Ovary (tissue), 9 donors: ENCODE data around the gene CD2. TPM values are rescaled to one million over a fixed set of nuclear protein-coding genes. Genes with fewer than 3 reads are reported as not detected.

Experiments used
- DNase-seq, 5 donors: peaks; one replicate each; pipeline ENCODE4 v3.0.0-alpha.2; 2019 to 2020
- H3K27ac ChIP-seq, 2 donors: fragments of 200-600 bp; one replicate each; pipeline versions ENCODE4 v1.5.1 to v1.8.0; 2019 to 2022
- H3K27me3 ChIP-seq: fragments of 200-600 bp; one replicate; pipeline ENCODE4 v1.8.0; 2022
- H3K36me3 ChIP-seq: fragments of 200-600 bp; sonication (generic); one replicate; pipeline ENCODE4 v1.5.1; 2019
- H3K4me1 ChIP-seq: one replicate; pipeline ENCODE4 v1.8.1; 2013; ENCODE audit warnings: mild to moderate bottlenecking, moderate library complexity; ENCODE audit not compliant: insufficient read depth
- H3K4me3 ChIP-seq: fragments of 200-600 bp; sonication (generic); one replicate; pipeline ENCODE4 v1.5.1; 2017
- H3K9me3 ChIP-seq, 2 donors: fragments of 200-600 bp in 1 of 2; sonication (generic) in 1 of 2; one replicate each; pipeline versions ENCODE4 v1.5.1 to v1.8.1; 2013 to 2019; ENCODE audit warnings: mild to moderate bottlenecking in 1 of 2, moderate library complexity in 1 of 2
- EP300 ChIP-seq: sonication (generic); formaldehyde crosslinking; IDR thresholded peaks from one replicate; pipeline ENCODE4 v1.6.1; 2017; ENCODE audit warnings: antibody characterized with exemption
- POLR2A ChIP-seq: fragments of 450-650 bp; IDR thresholded peaks from one replicate; pipeline ENCODE4 v1.6.1; 2017; ENCODE audit warnings: antibody characterized with exemption, mild to moderate bottlenecking, moderate library complexity
- WGBS, 3 donors: extraction: QIAGEN DNeasy Blood & Tissue Kit in 1 of 3; methylation state at CpG; one replicate each; pipeline versions ENCODE4 v1.1.5 to v1.1.7; 2013 to 2017; 5-methylcytosine and 5-hydroxymethylcytosine counted together
- intact Hi-C, 4 donors: fragments of 100-400 bp; cut with DNase I; formaldehyde crosslinking; loops; one replicate each; pipeline versions ENCODE4 v1.11.0 to v1.15.1; 2022 to 2023
- polyA plus RNA-seq, 2 donors: library from polyadenylated mRNA; stranded (reverse); fragments of 200-250 nt in 1 of 2; fragments of 350-450 nt in 1 of 2; fragmentation: Illumina TruSeq in 1 of 2; extraction: RNeasy Lipid Tissue Mini Kit (QIAGEN cat#74804) in 1 of 2; gene quantifications; one replicate each; pipeline ENCODE4 v1.2.3, GENCODE V29; 2013 to 2014
- total RNA-seq, 7 donors: library from RNA; depleted of rRNA in 2 of 7; stranded (reverse); fragments of >200 nt in 2 of 7; fragmentation: NEBNext Ultra II Directional in 3 of 7; extraction: Animal tissue kit (Norgen Biotek cat#: 25700) in 3 of 7; gene quantifications; one replicate each; pipeline versions ENCODE4 v1.1.0 to v1.2.4, GENCODE V29; 2016 to 2023
- TF ChIP-seq, protein P1 (sequence below), 3 donors: fragments of 450-650 bp in 2 of 3; fragments of 200-600 bp in 1 of 3; IDR thresholded peaks; one replicate each; pipeline versions ENCODE4 v1.5.1 to v1.8.0; 2016 to 2022; ENCODE audit warnings: antibody characterized with exemption in 3 of 3, mild to moderate bottlenecking in 1 of 3
- donor health status: DM: no; HTN: no; CAD: no; lungs with moderate emphysema.
- donor health status: DM: no; HTN: no; CAD: no.
- donor health status: Bipolar disorder and iron deficiency.
- donor health status: DM: yes; HTN: yes; CAD: no.
- donor health status: DM: no; HTN: no; CAD: no.
- donor health status: DM: yes; HTN: yes; CAD: no.

Gene CD2
- total and polyA plus RNA-seq, 9 donors: 0.30 to 11.1 (median 1.0) TPM

DNA sequence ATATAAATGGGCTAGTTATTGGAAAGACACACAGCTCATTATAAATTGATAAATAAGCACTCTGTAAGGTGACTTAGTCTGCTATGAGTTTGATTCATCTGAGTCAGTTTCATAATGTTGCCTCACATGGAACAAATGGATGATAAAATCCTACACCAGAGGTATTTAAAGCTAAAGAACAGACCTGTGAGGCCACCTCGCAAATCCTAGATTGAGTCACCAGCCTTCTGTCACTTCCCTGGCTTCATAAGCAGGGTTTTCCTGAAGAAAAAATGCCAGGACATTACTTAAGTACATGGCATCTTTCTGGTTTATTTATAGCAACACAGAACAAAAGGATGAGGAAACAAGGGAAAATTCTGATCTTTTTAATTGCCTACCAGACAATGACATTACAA, 18.4 kb downstream of the CD2 start:
- intact Hi-C loops: no loop called here
- no peaks in the 10 kb centered on the region for H3K27me3 ChIP-seq
- DNase-seq: no peak
- H3K36me3 ChIP-seq: no peaks in the 10 kb centered on the region
- no peak overlapping the region for H3K4me3 ChIP-seq
- no peak for TF ChIP-seq POLR2A
- TF ChIP-seq, protein P1, sequence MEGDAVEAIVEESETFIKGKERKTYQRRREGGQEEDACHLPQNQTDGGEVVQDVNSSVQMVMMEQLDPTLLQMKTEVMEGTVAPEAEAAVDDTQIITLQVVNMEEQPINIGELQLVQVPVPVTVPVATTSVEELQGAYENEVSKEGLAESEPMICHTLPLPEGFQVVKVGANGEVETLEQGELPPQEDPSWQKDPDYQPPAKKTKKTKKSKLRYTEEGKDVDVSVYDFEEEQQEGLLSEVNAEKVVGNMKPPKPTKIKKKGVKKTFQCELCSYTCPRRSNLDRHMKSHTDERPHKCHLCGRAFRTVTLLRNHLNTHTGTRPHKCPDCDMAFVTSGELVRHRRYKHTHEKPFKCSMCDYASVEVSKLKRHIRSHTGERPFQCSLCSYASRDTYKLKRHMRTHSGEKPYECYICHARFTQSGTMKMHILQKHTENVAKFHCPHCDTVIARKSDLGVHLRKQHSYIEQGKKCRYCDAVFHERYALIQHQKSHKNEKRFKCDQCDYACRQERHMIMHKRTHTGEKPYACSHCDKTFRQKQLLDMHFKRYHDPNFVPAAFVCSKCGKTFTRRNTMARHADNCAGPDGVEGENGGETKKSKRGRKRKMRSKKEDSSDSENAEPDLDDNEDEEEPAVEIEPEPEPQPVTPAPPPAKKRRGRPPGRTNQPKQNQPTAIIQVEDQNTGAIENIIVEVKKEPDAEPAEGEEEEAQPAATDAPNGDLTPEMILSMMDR (IDR thresholded peaks at IDR 0.05): no peak
- no peaks in the 10 kb centered on the region for H3K4me1 ChIP-seq
- no peak overlapping the region for H3K27ac ChIP-seq
- WGBS, 3 donors: 75 to 78% (median 77%) methylated on average over 1 of the region's 1 CpG
- peaks cover 0 to 3% of the 10 kb centered on the region in 2 donors for H3K9me3 ChIP-seq

- H3K9me3 ChIP-seq: peaks cover 0 to 3% of the 10 kb centered on the region in 2 donors
- no peaks in the 10 kb centered on the region for H3K36me3 ChIP-seq
- intact Hi-C loops: no loop called here
- H3K27me3 ChIP-seq: no peaks in the 10 kb centered on the region
- H3K27ac ChIP-seq: no peak overlapping the region
- no peak for DNase-seq
- no peak overlapping the region for H3K4me3 ChIP-seq
- 72 to 93% (median 91%) methylated on average over 29 of the region's 29 CpGs for WGBS, 3 donors
- no peaks in the 10 kb centered on the region for H3K4me1 ChIP-seq
- TF ChIP-seq, protein P1 (IDR thresholded peaks at IDR 0.05): no peak
- TF ChIP-seq POLR2A (no peak), EP300 (no peak)
Observed at GRCh38 chr1:116775116-116775752, 21.0 kb downstream of the CD2 start.

- no peaks in the 10 kb centered on the region for H3K36me3 ChIP-seq
Observed at GRCh38 chr1:116777831-116778830, 23.9 kb downstream of the CD2 start.

DNA sequence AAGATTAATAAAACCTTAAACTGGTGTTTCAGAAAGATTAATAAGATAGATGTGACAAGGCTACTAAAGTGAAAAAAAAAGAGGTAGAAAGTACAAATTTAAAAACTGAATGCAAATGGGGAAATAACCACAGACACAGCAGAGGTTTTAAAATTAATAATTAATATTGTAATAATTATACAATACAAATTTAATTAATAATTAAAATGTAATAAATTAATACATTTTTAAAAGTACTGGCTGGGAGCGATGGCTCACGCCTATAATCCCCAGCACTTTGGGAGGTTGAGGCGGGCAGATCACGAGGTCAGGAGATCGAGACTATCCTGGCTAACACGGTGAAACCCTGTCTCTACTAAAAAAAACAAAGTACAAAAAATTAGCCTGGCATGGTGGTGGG, 26.8 kb downstream of the CD2 start:
- intact Hi-C loops: no loop called here
- DNase-seq: no peak
- no peaks in the 10 kb centered on the region for H3K9me3 ChIP-seq
- TF ChIP-seq EP300 (no peak), POLR2A (no peak)
- TF ChIP-seq, protein P1 (IDR thresholded peaks at IDR 0.05): no peak
- WGBS, 3 donors: 93 to 95% (median 94%) methylated on average over 6 of the region's 6 CpGs
- H3K27ac ChIP-seq: no peak overlapping the region
- H3K4me1 ChIP-seq: no peaks in the 10 kb centered on the region
- H3K27me3 ChIP-seq: no peaks in the 10 kb centered on the region
- no peaks in the 10 kb centered on the region for H3K36me3 ChIP-seq
- no peak overlapping the region for H3K4me3 ChIP-seq

More at GRCh38 chr1:116777831-116778830, 23.9 kb downstream of the CD2 start:
- Histone ChIP-seq H3K9me3 (no peaks in the 10 kb centered on the region), H3K27me3 (no peaks in the 10 kb centered on the region), H3K27ac (no peak overlapping the region), H3K4me1 (no peaks in the 10 kb centered on the region), H3K4me3 (no peak overlapping the region)
- intact Hi-C loops: no loop called here
- WGBS, 3 donors: 47 to 60% (median 48%) methylated on average over 3 of the region's 3 CpGs
- no peak for DNase-seq
- TF ChIP-seq EP300 (no peak), POLR2A (no peak)
- TF ChIP-seq, protein P1 (IDR thresholded peaks at IDR 0.05): no peak
